ENCODE measurements around the gene SERPINH1.

DNA sequence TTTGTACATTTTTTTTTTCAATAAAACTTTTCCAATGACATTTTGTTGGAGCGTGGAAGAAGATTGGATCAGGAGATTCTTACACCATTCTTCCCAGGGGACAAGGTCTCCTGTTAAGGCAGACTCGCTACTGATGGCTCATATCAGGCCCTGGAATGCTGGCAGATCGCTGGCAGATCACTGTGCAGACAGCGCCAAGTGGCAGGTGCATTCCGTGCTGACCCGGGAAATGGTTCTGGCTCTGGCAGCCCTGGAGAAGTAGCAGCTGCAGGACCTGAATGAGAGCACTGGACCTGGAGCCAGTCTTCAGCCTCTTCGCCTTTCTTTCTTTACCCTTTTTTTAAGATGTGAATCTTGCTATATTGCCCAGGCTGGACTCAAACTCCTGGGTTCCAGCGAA lies 10.7 kb downstream of the SERPINH1 start:
- no peak for TF ChIP-seq POLR2AphosphoS5 (IDR thresholded peaks at IDR 0.05; ENCODE audit: low read depth, low read length)
- no peak for TF ChIP-seq POLR2A (IDR thresholded peaks at IDR 0.05; ENCODE audit: low read depth, low read length)
- no peak for TF ChIP-seq TAF1 (IDR thresholded peaks at IDR 0.05; ENCODE audit: borderline replicate concordance, low read depth, low read length)
